GM18868 (cell line): Measurements from ENCODE around the gene SORCS2.

Experiments
- ATAC-seq: cut with Tn5 transposase; IDR thresholded peaks from one replicate; pipeline ENCODE4 v1.9.1; 2021; ENCODE audit warnings: mild to moderate bottlenecking, moderate library complexity; ENCODE audit not compliant: unreplicated experiment

SORCS2 gene

DNA sequence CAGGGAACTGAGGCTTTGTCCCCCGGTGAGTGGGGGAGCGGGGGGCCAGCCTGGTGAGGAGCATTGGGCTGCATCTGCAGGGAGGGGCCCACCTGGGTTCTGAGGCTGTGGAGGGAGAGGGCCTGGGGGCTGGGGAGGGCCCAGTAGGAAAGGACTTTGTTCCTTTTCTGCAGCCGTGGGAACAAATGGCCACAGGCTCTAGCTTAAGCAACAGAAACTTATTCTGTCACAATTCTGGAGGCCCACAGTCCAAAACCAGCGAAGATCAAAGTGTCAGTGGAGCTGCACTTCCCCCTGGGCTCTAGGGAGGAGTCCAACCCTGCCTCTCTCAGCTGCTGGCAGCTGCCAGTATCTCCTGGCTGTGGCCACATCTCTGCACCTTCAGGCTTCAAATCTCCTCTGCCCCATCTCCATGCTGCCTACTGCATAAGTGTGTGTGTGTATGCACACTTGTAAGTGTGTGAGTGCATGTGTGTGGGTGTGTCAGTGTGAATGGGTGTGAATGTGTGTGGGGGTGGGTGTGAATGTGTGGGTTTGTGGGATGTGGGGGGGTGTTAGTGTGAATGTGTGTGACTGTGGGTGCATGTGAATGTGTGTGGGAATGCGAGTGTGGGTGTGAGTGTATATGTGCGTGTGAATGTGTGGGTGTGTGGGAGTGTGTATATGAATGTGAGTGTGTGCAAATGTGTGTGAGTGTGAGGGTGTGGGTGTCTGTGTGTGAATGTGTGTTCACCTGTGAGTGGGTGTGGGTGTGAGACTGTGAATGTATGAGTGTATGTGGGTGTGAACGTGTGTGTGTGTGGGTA lies 446.8 kb downstream of the SORCS2 start:
- no peak for ATAC-seq

GRCh38 chr4:7640136-7640535 lies 447.8 kb downstream of the SORCS2 start:
- no peak for ATAC-seq

GRCh38 chr4:7641712-7642111 lies 449.4 kb downstream of the SORCS2 start:
- no peak for ATAC-seq

- no peak for ATAC-seq
Observed at GRCh38 chr4:7642741-7643458, 450.6 kb downstream of the SORCS2 start.

GRCh38 chr4:7645158-7645557 lies 452.8 kb downstream of the SORCS2 start:
- no peak for ATAC-seq

- ATAC-seq: no peak
Observed at GRCh38 chr4:7645956-7646355, 453.6 kb downstream of the SORCS2 start.

- no peak for ATAC-seq
Observed at GRCh38 chr4:7646384-7647061, 454.2 kb downstream of the SORCS2 start.

- no peak for ATAC-seq
Observed at GRCh38 chr4:7647186-7647585, 454.8 kb downstream of the SORCS2 start.

DNA sequence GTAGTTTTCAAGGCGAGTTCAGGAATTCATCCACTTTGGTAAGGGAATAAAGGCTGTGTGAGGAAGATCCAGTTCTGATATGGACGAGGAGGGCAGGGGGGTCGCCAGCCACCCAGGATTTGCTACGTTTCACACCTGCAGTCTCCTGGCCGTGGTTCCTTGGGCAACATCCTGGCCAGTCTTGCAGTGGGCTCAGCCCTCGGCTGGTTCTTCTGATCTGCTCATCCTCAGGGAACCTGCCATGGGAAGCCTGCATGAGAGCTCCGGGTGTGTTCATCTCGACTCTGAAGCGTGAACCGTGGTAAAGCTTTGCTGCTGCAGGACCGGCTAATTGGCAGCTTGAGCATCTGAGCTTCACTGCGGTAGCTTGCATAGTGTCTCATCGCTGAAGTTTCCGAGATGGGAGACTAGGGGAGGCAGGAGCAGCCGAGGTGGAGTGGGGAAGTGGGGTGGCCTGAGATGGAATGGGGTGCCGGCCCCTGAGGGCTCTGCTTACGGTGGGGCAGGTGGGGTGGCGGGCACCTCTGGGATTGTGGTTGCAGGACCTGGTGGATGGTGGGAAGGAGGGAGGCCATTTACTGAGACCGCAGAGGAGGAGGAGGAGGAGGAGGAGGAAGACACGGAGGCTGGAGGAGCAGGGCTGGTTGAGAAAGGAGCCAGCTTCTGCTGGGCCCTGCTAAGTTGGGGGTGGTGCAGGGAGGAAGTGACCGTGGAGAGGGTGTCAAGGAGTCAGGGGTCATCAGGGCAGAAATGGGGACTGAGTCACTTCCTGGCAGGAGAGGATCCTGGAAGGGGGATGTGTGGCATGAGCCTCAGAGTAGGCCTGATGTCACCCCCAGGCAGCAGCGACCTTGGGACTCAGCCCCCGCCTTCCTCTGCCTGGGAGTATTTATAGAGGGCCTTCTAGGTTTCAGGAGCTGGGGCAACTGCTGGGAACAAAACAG lies 455.5 kb downstream of the SORCS2 start:
- ATAC-seq: no peak

DNA sequence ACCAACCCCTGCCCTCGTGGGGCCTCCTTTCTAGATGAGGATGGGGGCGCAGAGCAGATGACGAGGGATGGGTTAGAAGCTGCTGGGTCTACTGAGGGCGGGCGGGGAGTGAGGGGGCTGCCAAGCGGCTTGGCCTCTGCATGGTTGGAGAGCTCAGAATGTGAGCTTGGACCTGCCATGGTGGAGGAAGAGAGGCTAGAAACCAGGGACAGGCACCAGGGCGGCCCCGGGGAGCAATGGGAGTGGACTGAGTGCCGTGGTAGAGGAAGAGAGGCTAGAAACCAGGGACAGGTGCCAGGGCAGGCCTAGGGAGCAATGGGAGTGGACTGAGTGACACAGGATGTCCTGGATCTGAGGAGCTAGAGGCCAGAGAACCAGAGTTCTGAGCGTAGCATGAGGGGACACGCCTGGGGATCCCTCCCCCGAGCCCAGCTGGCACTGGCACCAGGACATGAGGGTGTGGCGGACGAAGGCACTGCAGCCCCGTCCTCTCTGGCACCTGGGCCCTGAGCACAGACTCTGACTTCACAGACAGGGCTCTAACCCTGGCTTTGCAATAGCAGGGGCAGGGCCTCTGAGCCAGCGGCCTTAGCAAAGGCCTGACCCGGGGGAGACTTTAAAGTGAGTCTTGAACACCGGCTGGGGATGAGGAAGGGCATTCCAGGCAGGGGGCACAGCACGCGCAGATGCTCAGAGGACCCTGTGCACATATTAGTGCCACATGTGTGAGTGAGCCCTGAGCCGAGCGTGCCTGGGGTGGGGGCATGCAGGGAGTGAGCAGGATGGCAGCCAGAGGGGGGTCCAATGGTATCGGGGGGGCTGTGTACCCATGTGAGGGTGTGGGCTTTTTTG lies 456.4 kb downstream of the SORCS2 start:
- no peak for ATAC-seq

DNA sequence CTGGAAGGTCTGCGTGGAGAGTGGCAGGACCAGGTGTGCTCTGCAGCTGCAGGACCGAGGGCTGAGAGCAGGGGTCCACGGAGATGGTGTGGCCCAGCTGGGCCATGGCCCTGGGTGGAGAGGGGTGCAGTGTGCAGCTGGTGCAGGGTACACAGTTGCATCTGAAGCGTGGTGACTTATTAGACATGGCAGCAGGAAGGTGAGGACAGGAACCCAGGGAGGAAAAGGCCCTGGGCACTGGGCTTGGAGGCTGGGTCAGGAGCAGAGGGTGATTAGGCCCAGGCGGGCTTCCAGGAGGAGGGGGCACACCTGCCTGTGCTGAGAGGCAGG lies 457.0 kb downstream of the SORCS2 start:
- no peak for ATAC-seq

GRCh38 chr4:7649741-7650531 lies 457.6 kb downstream of the SORCS2 start:
- no peak for ATAC-seq

GRCh38 chr4:7650606-7651385 lies 458.5 kb downstream of the SORCS2 start:
- no peak for ATAC-seq

DNA sequence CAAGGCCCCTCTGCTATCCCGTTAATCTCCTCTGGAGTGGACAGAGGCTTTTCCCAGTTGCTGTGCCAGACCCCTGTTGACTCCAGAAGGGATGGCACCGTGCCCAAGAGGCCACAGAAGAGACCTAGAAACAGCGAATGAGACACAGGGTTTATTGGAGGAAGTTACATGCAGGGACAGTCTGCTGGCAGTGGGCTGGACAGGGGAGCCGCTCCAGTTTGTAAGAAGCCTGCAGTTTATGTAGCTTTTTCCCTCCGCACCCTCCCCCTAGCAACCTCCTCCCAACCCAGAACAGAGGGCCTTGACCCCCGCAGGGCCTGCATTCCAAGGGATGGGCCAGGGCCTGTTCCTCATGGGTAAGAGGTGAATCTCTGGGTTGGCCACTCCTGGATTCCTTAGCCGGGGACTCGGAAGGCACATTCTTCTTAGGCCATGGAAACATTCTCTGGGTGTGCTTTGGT lies 459.2 kb downstream of the SORCS2 start:
- no peak for ATAC-seq

- no peak for ATAC-seq
Observed at GRCh38 chr4:7652006-7652405, 459.7 kb downstream of the SORCS2 start.

DNA sequence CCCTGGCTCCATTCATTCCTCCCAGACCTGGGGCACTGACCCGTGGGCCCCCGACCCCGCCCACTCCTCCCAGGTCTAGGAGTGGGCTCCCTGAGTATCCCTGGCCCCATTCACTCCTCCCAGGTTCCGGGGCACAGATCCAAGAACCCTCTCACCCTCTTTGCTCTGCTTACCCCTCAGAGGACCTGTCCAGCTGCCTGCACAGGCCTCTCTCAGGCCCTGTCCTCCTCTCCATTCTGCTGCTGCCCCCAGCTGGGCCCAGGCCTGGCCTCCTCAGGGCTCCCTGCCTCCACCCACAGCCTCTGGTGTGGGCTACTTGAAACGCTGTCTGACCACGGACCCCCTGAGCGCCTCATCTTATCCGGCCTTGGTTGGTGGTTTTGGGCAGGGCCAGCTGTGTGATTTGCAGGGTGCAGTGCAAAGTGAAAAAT lies 460.1 kb downstream of the SORCS2 start:
- no peak for ATAC-seq

- no peak for ATAC-seq
Observed at GRCh38 chr4:7652906-7653305, 460.6 kb downstream of the SORCS2 start.
